WTC11 (cell line): ENCODE measurements around the gene NRBF2. TPM values are rescaled to one million over a fixed set of nuclear protein-coding genes. Genes with fewer than 3 reads are reported as not detected.

Experiments
- ATAC-seq: fragments of 200-7000 bp; cut with Tn5 transposase; 2 replicates; pipeline ENCODE4 v1.10.0; 2021; ENCODE audit warnings: mild to moderate bottlenecking, moderate library complexity
- CTCF ChIA-PET: fragments of 300-600 bp; sonication (Branson Sonifier 250); formaldehyde crosslinking; loops from one replicate; lab custom pipeline; 2021; ENCODE audit warnings: antibody characterized with exemption; lab: Charles Lee
- POLR2A ChIA-PET: fragments of 350-600 bp; sonication (Branson Sonifier 250); formaldehyde crosslinking; loops from one replicate; lab custom pipeline; 2021; ENCODE audit warnings: antibody characterized with exemption; lab: Charles Lee
- DNase-seq: peaks from one replicate; pipeline ENCODE4 v3.0.0; 2021; ENCODE audit warnings: low spot score
- H3K27ac Mint-ChIP-seq: 2 replicates; pipeline ENCODE4 v1.8.0; 2021; ENCODE audit warnings: mixed read lengths
- H3K27me3 Mint-ChIP-seq: 2 replicates; pipeline ENCODE4 v1.8.0; 2021; ENCODE audit warnings: low read depth, mild to moderate bottlenecking, moderate library complexity, mixed read lengths
- H3K36me3 Mint-ChIP-seq: 2 replicates; pipeline ENCODE4 v1.8.0; 2021; ENCODE audit warnings: mixed read lengths
- H3K4me1 Mint-ChIP-seq: 2 replicates; pipeline ENCODE4 v1.8.0; 2022; ENCODE audit warnings: mixed read lengths
- H3K4me3 Mint-ChIP-seq: 2 replicates; pipeline ENCODE4 v1.8.0; 2021; ENCODE audit warnings: mild to moderate bottlenecking, moderate library complexity, mixed read lengths
- H3K9me3 Mint-ChIP-seq: 2 replicates; pipeline ENCODE4 v1.8.0; 2021; ENCODE audit warnings: mixed read lengths
- CTCF ChIP-seq: fragments of 200-600 bp; IDR thresholded peaks from 2 replicates; pipeline ENCODE4 v1.8.0; 2022; ENCODE audit warnings: antibody characterized with exemption
- E2F5 ChIP-seq: sonication (generic); formaldehyde crosslinking; IDR thresholded peaks from 2 replicates; pipeline ENCODE4 v1.8.1; 2022; ENCODE audit warnings: mild to moderate bottlenecking, moderate library complexity, missing genetic modification reagents
- ELF4 ChIP-seq: sonication (generic); formaldehyde crosslinking; IDR thresholded peaks from 2 replicates; pipeline ENCODE4 v1.8.1; 2022; ENCODE audit warnings: low read depth, mild to moderate bottlenecking, moderate library complexity, missing genetic modification reagents
- FOXK1 ChIP-seq: sonication (generic); formaldehyde crosslinking; IDR thresholded peaks from 2 replicates; pipeline ENCODE4 v1.8.0; 2022; ENCODE audit warnings: mild to moderate bottlenecking, moderate library complexity, missing genetic modification reagents
- GRHL2 ChIP-seq: fragments of 250-450 bp; sonication (Bioruptor Pico); IDR thresholded peaks from 2 replicates; pipeline ENCODE4 v1.8.0; 2022; ENCODE audit warnings: mild to moderate bottlenecking, moderate library complexity; ENCODE audit not compliant: insufficient replicate concordance, severe bottlenecking
- HMGA2 ChIP-seq: fragments of 250-450 bp; sonication (Bioruptor Pico); IDR thresholded peaks from 2 replicates; pipeline ENCODE4 v1.4.0; 2021; ENCODE audit warnings: mild to moderate bottlenecking, moderate library complexity
- JAZF1 ChIP-seq: fragments of 250-450 bp; sonication (Bioruptor Pico); IDR thresholded peaks from 2 replicates; pipeline ENCODE4 v1.9.0; 2021; ENCODE audit warnings: moderate library complexity, mild to moderate bottlenecking, inconsistent platforms
- JUN ChIP-seq: sonication (generic); formaldehyde crosslinking; IDR thresholded peaks from 2 replicates; pipeline ENCODE4 v1.8.0; 2023; ENCODE audit warnings: mild to moderate bottlenecking, missing genetic modification reagents
- KAT7 ChIP-seq: sonication (generic); formaldehyde crosslinking; IDR thresholded peaks from 2 replicates; pipeline ENCODE4 v1.8.1; 2023; ENCODE audit warnings: missing genetic modification reagents, mild to moderate bottlenecking, borderline replicate concordance
- NFATC4 ChIP-seq: fragments of 250-450 bp; sonication (Bioruptor Pico); IDR thresholded peaks from 2 replicates; pipeline ENCODE4 v1.9.0; 2021; ENCODE audit warnings: mild to moderate bottlenecking
- NR1H2 ChIP-seq: sonication (generic); formaldehyde crosslinking; IDR thresholded peaks from 2 replicates; pipeline ENCODE4 v1.9.0; 2021; ENCODE audit warnings: mild to moderate bottlenecking, moderate library complexity, missing genetic modification reagents
- OVOL2 ChIP-seq: fragments of 250-450 bp; sonication (Bioruptor Pico); IDR thresholded peaks from 2 replicates; pipeline ENCODE4 v1.9.0; 2021; ENCODE audit warnings: mild to moderate bottlenecking, borderline replicate concordance
- PRRX2 ChIP-seq: fragments of 250-450 bp; sonication (Bioruptor Pico); IDR thresholded peaks from 2 replicates; pipeline ENCODE4 v1.8.0; 2021; ENCODE audit warnings: mild to moderate bottlenecking
- RORB ChIP-seq: fragments of 250-450 bp; sonication (Bioruptor Pico); IDR thresholded peaks from 2 replicates; pipeline ENCODE4 v1.9.0; 2021; ENCODE audit warnings: mild to moderate bottlenecking
- SP1 ChIP-seq: sonication (generic); formaldehyde crosslinking; conservative IDR thresholded peaks from 2 replicates; pipeline ENCODE4 v1.8.1; 2022; ENCODE audit warnings: missing genetic modification reagents
- TCF7 ChIP-seq: sonication (generic); formaldehyde crosslinking; IDR thresholded peaks from 2 replicates; pipeline ENCODE4 v1.8.0; 2022; ENCODE audit warnings: mild to moderate bottlenecking, low read depth, missing genetic modification reagents, moderate library complexity
- TEAD1 ChIP-seq: sonication (generic); formaldehyde crosslinking; IDR thresholded peaks from 2 replicates; pipeline ENCODE4 v1.8.0; 2022; ENCODE audit warnings: mild to moderate bottlenecking, missing genetic modification reagents
- ZNF263 ChIP-seq: sonication (generic); formaldehyde crosslinking; IDR thresholded peaks from 2 replicates; pipeline ENCODE4 v1.8.1; 2022; ENCODE audit warnings: low read depth, mild to moderate bottlenecking, moderate library complexity, missing genetic modification reagents
- total RNA-seq: library from RNA; stranded (reverse); gene quantifications from 3 replicates; pipeline ENCODE4 v1.2.3, GENCODE V29; 2021
- TF ChIP-seq, protein P1 (sequence below): fragments of 250-450 bp; sonication (Bioruptor Pico); conservative IDR thresholded peaks from 2 replicates; pipeline ENCODE4 v1.9.0; 2021; ENCODE audit warnings: mild to moderate bottlenecking
- TF ChIP-seq, protein P2 (sequence below): fragments of 250-450 bp; sonication (Bioruptor Pico); IDR thresholded peaks from 2 replicates; pipeline ENCODE4 v1.9.0; 2021; ENCODE audit warnings: moderate library complexity, mild to moderate bottlenecking, inconsistent platforms, borderline replicate concordance

The NRBF2 gene
- total RNA-seq, 1 experiment from 2014 or later: 25.9 TPM

DNA sequence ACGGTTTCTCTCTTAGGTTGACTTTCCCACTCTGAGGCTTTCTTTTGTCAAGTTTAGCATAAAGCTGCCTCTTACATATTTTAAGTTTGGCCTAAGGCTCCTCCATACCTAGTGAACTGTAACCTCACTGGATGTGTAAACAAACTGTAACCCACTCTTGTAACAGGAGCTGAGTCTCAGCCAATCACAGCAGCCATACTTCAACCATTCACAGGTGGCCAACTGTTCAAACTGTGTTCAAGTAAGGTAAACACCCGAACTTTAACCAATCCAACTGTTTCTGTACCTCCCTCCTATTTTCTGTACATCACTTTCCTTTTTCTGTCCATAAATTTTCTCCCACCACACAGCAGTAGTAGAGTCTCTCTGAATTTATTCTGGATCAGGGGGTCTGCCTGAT is 7.7 kb upstream of the NRBF2 start (continued):
- TF ChIP-seq SP1 (CRISPR knock-in tag): no peak
- TF ChIP-seq FOXK1: no peak

- Mint-ChIP-seq H3K4me3 (no peak overlapping the region), H3K4me1 (peaks cover 11% of the 10 kb centered on the region), H3K36me3 (peaks cover 17% of the 10 kb centered on the region), H3K27me3 (peaks cover 4% of the 10 kb centered on the region), H3K27ac (no peak overlapping the region), H3K9me3 (peaks cover 37% of the 10 kb centered on the region)
- ChIA-PET POLR2A (interaction anchor here (0.7 kb wide), 1 partner anchor 669 kb away, joined by 4 read pairs; no protein-coding TSS in a partner anchor), CTCF (interaction anchor here (0.6 to 0.7 kb wide), 2 partner anchors 625 to 629 kb away, joined by 3 read pairs; no protein-coding TSS in a partner anchor)
- ATAC-seq: no peak
- TF ChIP-seq, protein P1, sequence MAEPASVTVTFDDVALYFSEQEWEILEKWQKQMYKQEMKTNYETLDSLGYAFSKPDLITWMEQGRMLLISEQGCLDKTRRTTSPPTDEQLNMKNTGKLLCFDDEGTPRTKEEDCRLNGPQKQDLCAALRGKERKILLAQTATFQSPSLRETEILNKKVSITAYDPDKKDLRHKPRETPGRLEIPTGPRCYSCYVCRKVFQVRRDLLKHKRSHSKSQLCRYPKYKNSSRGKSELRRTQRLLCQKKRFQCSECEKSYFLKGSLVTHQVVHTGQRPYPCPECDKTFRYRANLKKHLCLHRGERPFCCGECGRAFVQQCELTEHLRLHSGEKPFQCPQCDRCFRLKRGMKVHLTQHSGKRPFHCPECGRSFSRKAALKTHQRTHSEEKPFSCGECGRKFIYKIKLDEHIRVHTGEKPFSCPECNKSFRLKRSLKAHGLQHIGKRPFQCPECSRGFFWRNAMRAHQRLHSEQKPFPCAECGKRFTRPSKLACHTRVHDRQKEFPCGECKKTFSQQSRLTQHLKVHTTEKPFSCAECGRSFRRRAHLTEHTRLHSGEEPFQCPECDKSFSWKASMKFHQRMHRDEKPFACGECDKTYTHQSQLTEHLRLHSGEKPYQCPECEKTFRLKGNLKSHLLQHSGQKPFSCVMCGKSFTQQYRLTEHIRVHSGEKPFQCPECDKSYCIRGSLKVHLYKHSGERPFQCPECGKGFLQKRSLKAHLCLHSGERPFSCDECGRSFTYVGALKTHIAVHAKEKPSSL: no peak
- no peak for TF ChIP-seq TEAD1 (CRISPR knock-in tag)
- no peak for TF ChIP-seq ELF4 (CRISPR knock-in tag)
- no peak for TF ChIP-seq NR1H2 (CRISPR knock-in tag)
- TF ChIP-seq KAT7 (CRISPR knock-in tag): no peak
- TF ChIP-seq HMGA2: no peak
- TF ChIP-seq ZNF263: no peak
- no peak for TF ChIP-seq JUN (CRISPR knock-in tag)
- no peak for TF ChIP-seq GRHL2 (CRISPR knock-in tag)
- no peak for TF ChIP-seq PRRX2 (CRISPR knock-in tag)
- TF ChIP-seq OVOL2: no peak
- TF ChIP-seq RORB (CRISPR knock-in tag): no peak
- TF ChIP-seq TCF7 (CRISPR knock-in tag): no peak
- no peak for TF ChIP-seq JAZF1 (CRISPR knock-in tag)
- TF ChIP-seq FOXK1: no peak
- no peak for TF ChIP-seq CTCF
- TF ChIP-seq, protein P2, sequence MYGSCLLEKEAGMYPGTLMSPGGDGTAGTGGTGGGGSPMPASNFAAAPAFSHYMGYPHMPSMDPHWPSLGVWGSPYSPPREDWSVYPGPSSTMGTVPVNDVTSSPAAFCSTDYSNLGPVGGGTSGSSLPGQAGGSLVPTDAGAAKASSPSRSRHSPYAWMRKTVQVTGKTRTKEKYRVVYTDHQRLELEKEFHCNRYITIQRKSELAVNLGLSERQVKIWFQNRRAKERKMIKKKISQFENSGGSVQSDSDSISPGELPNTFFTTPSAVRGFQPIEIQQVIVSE (CRISPR knock-in tag): no peak
- no peak for TF ChIP-seq E2F5 (CRISPR knock-in tag)
- DNase-seq: no peak
Measured at GRCh38 chr10:63128443-63128842, 4.7 kb upstream of the NRBF2 start.

- peak; percentile 24 for ATAC-seq
- Mint-ChIP-seq H3K4me1 (peaks cover 19% of the 10 kb centered on the region), H3K9me3 (peaks cover 31% of the 10 kb centered on the region), H3K27ac (no peak overlapping the region; the same call in 1 of the 2 replicates), H3K4me3 (no peak overlapping the region), H3K27me3 (peaks cover 4% of the 10 kb centered on the region), H3K36me3 (peaks cover 17% of the 10 kb centered on the region)
- TF ChIP-seq NFATC4 (CRISPR knock-in tag) (no peak), TEAD1 (CRISPR knock-in tag) (peak; percentile 65; the same call in 1 of the 2 replicates)
- ChIA-PET POLR2A (no interaction called here), CTCF (interaction anchor here (1.3 kb wide), 1 partner anchor 499 kb away, joined by 3 read pairs; no protein-coding TSS in a partner anchor)
- no peak for DNase-seq
Measured at GRCh38 chr10:63129888-63130287, 3.2 kb upstream of the NRBF2 start.
